Hepatocyte (in vitro differentiated cells): ENCODE data around the gene EPO.

ENCODE experiments used
- EZH2 ChIP-seq: fragments of 200-600 bp; sonication (generic); IDR thresholded peaks from 2 replicates; pipeline ENCODE4 v1.6.1; 2016; ENCODE audit warnings: antibody characterized with exemption, mild to moderate bottlenecking, borderline replicate concordance
- EZH2phosphoT487 ChIP-seq: fragments of 200-600 bp; sonication (generic); IDR thresholded peaks from one replicate; pipeline ENCODE4 v1.6.1; 2018; ENCODE audit warnings: antibody characterized with exemption, mild to moderate bottlenecking, low read depth, moderate library complexity; ENCODE audit not compliant: unreplicated experiment, severe bottlenecking
- TF ChIP-seq, protein P1 (sequence below): fragments of 200-600 bp; sonication (generic); IDR thresholded peaks from 2 replicates; pipeline ENCODE4 v1.5.1; 2016; ENCODE audit warnings: antibody characterized with exemption, mild to moderate bottlenecking; ENCODE audit not compliant: poor library complexity

DNA sequence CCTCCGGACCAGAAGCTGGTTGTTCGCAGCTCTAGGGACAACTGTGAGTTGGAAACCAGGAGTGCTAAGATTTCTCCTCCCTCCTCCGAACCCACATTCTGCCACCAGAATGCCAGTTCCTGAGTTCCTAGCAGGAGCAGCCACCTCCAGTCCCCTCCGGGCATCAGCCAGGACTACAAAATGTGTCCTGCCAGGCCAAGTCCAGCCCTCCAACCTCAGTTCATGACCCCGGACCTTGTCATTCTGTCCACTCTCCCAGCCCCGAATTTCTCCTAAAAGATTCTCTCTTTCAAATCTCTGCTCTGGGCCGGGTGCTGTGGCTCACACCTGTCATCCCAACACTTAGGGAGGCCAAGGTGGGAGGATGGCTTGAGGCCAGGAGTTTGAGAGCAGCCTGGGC is 15.5 kb downstream of the EPO start:
- TF ChIP-seq, protein P1, sequence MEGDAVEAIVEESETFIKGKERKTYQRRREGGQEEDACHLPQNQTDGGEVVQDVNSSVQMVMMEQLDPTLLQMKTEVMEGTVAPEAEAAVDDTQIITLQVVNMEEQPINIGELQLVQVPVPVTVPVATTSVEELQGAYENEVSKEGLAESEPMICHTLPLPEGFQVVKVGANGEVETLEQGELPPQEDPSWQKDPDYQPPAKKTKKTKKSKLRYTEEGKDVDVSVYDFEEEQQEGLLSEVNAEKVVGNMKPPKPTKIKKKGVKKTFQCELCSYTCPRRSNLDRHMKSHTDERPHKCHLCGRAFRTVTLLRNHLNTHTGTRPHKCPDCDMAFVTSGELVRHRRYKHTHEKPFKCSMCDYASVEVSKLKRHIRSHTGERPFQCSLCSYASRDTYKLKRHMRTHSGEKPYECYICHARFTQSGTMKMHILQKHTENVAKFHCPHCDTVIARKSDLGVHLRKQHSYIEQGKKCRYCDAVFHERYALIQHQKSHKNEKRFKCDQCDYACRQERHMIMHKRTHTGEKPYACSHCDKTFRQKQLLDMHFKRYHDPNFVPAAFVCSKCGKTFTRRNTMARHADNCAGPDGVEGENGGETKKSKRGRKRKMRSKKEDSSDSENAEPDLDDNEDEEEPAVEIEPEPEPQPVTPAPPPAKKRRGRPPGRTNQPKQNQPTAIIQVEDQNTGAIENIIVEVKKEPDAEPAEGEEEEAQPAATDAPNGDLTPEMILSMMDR, result no peak
- no peak for TF ChIP-seq EZH2
- TF ChIP-seq EZH2phosphoT487, result no peak
